Measurements from ENCODE around the gene NFYA.

NFYA gene

GRCh38 chr6:41045664-41046063 lies 27.1 kb upstream of the NFYA start:
- no peak overlapping the region for H3K27ac ChIP-seq
- ChIA-PET POLR2A (ENCODE audit: low non-redundant PET) (interaction anchor here (1.5 kb wide), 1 partner anchor 27 kb away, joined by 4 read pairs; the partner anchor contains the start of genes NFYA and OARD1), CTCF (no interaction called here)
- TF ChIP-seq CTCF (conservative IDR thresholded peaks at IDR 0.05; ENCODE audit: low read depth) = no peak
- no peak for DNase-seq (ENCODE audit: low spot score)

GRCh38 chr6:41046084-41046483 lies 26.7 kb upstream of the NFYA start:
- ChIA-PET CTCF (interaction anchor here (0.7 kb wide), 1 partner anchor 10 kb away, joined by 3 read pairs; no protein-coding TSS in a partner anchor), POLR2A (ENCODE audit: low non-redundant PET) (interaction anchor here (1.5 kb wide), 1 partner anchor 26 kb away, joined by 4 read pairs; the partner anchor contains the start of genes NFYA and OARD1)
- no peak for DNase-seq (ENCODE audit: low spot score)
- H3K27ac ChIP-seq = no peak overlapping the region
- no peak for TF ChIP-seq CTCF (conservative IDR thresholded peaks at IDR 0.05; ENCODE audit: low read depth)

- ChIA-PET CTCF (no interaction called here), POLR2A (ENCODE audit: low non-redundant PET) (no interaction called here)
- TF ChIP-seq CTCF (conservative IDR thresholded peaks at IDR 0.05; ENCODE audit: low read depth) = no peak
- no peak for DNase-seq (ENCODE audit: low spot score)
- no peak overlapping the region for H3K27ac ChIP-seq
These were observed 25.5 kb upstream of the NFYA start for GRCh38 chr6:41047306-41047705.

GRCh38 chr6:41047745-41048732 lies 24.7 kb upstream of the NFYA start:
- ChIA-PET CTCF (interaction anchor here (0.7 to 1.4 kb wide), 4 partner anchors 9 to 153 kb away, joined by 3 to 4 read pairs (median 3); partner anchors contain the start of gene UNC5CL), POLR2A (ENCODE audit: low non-redundant PET) (no interaction called here)
- DNase-seq (ENCODE audit: low spot score) = no peak
- TF ChIP-seq CTCF (conservative IDR thresholded peaks at IDR 0.05; ENCODE audit: low read depth) = no peak
- no peak overlapping the region for H3K27ac ChIP-seq

GRCh38 chr6:41049521-41049920 lies 23.3 kb upstream of the NFYA start:
- ChIA-PET CTCF (interaction anchor here (0.6 to 1.4 kb wide), 6 partner anchors 9 to 155 kb away, joined by 3 to 4 read pairs (median 4); partner anchors contain the start of gene UNC5CL), POLR2A (ENCODE audit: low non-redundant PET) (no interaction called here)
- no peak overlapping the region for H3K27ac ChIP-seq
- no peak for DNase-seq (ENCODE audit: low spot score)
- no peak for TF ChIP-seq CTCF (conservative IDR thresholded peaks at IDR 0.05; ENCODE audit: low read depth)

GRCh38 chr6:41049955-41050354 lies 22.8 kb upstream of the NFYA start:
- CTCF ChIA-PET = interaction anchor here (1.0 kb wide), 1 partner anchor 22 kb away, joined by 4 read pairs; no protein-coding TSS in a partner anchor
- H3K27ac ChIP-seq = no peak overlapping the region
- TF ChIP-seq CTCF (conservative IDR thresholded peaks at IDR 0.05; ENCODE audit: low read depth) = no peak
- POLR2A ChIA-PET (ENCODE audit: low non-redundant PET) = no interaction called here
- no peak for DNase-seq (ENCODE audit: low spot score)
